ENCODE results near the gene PLXND1.
"Not testable (repeated sequence)": the region's sequence is repeated elsewhere in the genome, so short reads cannot be mapped to it uniquely, and the experiment has no call there.

PLXND1 gene

GRCh38 chr3:129520960-129521359 lies 85.5 kb downstream of the PLXND1 start:
- peak; percentile 45 for DNase-seq

DNA sequence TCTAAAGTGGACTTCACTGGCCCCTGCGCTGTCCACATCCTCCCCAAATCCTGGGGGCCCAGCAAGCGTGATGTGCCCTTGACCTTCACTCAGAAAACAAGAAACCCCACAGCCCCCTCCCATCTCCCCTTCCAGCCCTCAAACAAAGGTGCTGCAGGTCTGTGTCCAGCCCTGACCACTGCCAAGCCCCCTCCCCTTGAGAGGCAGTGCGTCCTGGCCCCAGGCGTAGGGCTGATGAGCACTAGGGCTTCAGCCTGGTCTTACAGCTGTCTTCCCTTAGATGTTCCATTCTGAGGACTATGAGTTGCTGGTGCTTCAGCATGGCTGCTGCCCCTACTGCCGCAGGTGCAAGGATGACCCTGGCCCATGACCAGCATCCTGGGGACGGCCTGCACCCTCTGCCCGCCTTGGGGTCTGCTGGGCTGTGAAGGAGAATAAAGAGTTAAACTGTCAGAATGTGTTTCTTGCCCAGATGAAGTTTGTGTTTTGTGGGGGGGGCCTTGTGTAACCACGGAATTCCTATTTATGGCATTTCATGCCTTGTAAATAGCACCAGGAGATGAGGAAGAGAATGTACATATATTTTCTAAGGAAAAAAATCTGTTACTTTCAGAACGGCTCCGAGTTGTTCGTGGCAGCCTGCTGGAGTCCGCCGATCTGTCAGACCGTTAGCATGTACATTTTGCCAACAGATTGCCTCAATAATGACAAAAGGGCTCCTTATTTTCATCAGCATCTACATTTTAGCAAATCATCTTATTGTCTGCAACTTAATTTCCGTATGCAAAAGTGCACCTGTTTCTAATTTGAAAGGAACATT lies 86.4 kb downstream of the PLXND1 start:
- DNase-seq, result no peak

GRCh38 chr3:129519449-129519848 lies 87.0 kb downstream of the PLXND1 start:
- no peak for DNase-seq

GRCh38 chr3:129518581-129518980 lies 87.9 kb downstream of the PLXND1 start:
- no peak for DNase-seq

- no peak for DNase-seq
These were observed 88.4 kb downstream of the PLXND1 start for GRCh38 chr3:129518038-129518561.

GRCh38 chr3:129517516-129517915 lies 89.0 kb downstream of the PLXND1 start:
- no peak for DNase-seq

- DNase-seq, result not testable (repeated sequence)
These were observed 90.5 kb downstream of the PLXND1 start for GRCh38 chr3:129515821-129516432.

- DNase-seq, result not testable (repeated sequence)
These were observed 91.2 kb downstream of the PLXND1 start for GRCh38 chr3:129515108-129515820.

DNA sequence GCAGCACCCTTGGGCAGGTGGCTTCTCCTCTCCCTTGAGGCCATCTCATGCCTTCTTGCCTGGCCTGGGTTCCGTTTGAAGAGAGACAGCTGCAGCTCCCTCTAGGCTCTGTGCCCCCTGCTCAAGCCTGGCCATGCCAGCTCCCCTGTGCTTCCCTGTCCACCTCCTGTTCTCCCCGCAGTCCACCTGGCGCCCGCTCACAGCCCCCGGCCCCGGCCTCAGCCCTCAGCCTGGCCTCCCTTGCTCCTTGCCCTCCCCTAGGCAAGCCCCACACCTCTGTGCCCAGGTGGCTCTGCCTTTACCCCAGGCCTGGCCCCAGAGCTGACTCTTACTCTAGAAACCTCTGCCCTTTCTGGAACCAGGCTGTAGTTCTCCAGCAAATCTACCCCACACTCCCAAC lies 91.9 kb downstream of the PLXND1 start:
- no peak for DNase-seq

DNA sequence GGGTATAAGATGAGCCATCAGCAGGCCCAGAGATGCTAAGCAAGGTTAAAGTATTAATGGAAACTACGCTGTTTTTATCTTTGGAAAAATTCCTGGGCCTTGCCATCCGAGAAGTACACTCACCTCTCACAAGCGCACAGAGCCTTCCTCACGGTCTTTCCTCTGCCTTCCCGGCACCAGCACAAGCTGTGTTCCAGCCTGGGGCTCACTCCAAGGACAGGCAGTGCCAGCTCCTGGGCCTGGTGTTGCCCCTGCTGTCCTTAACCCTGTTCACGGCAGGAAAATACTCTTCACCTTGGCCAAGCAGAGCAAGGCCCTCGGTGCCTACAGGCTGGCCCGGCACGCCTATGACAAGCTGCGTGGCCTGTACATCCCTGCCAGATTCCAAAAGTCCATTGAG lies 92.4 kb downstream of the PLXND1 start:
- no peak for DNase-seq

DNA sequence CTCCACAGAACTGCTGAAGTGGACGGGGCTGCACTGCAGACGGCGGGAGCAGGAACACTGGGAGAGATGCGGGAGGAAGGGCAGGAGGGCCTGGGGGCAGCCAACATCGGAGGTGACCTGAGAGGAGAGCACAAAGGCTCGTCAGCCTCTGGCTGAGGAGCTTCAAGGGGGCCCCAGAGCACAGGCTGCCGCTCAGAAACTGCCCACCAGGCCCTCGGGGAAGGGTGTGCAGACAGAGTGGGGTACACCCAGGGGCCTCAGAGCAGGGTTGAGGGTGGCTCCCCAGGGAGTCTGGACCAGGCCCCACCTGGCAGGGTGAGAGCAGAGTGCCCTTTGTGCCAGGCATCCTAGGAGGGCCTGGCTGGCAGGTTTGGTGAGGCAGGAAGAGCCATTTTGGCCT lies 92.8 kb downstream of the PLXND1 start:
- no peak for DNase-seq

- DNase-seq, result no peak
These were observed 93.9 kb downstream of the PLXND1 start for GRCh38 chr3:129512595-129512994.

DNA sequence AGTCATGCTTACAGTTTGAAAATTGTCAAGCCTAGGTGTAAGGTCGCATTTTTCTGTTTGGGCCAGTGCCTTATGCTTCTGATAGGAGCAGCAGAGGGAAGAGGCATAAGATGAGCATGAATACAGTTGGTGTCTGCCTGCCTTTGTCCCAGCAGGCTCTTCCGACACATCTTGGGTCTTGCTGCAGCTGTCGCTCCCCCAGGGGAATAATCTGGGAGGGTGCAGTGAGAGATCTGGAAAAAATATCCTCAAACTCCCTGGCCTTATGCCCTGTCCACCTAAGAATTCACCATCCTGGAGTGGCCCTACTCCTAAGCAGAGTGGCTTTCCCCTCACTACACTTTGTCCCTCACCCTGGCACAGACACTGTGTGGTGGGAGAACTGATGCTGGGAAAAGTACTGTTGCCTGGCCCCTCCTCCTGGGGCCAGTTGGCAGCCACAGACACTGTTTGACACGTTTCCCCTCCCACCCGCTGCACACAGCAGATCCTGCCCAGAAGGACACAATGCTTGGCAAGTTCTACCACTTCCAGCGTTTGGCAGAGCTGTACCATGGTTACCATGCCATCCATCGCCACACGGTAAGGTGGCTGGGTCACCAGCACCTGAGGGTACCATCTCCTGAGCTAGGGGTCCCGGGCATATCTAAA lies 99.2 kb downstream of the PLXND1 start:
- DNase-seq, result peak; percentile 86

DNA sequence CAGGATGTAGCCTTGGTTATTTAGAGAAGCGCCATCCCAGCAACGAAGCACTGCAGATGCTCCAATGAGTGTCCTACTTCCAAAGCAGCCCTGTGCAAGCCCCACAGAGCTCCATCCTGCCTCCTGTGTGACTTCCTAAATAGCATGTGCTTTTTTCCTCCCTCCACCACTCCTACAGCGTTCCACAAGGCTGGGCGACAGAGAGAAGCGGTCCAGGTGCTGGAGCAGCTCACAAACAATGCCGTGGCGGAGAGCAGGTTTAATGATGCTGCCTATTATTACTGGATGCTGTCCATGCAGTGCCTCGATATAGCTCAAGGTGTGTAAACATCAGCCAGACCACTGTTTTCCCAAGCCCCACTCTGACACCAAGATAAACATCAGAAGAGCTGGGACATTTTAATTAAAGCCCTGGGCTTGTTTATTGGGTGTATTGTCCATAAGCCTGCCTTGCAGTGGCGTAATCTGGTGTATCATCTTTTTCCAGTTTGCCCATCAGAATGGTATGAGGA lies 100.2 kb downstream of the PLXND1 start:
- DNase-seq, result peak; percentile 47

DNA sequence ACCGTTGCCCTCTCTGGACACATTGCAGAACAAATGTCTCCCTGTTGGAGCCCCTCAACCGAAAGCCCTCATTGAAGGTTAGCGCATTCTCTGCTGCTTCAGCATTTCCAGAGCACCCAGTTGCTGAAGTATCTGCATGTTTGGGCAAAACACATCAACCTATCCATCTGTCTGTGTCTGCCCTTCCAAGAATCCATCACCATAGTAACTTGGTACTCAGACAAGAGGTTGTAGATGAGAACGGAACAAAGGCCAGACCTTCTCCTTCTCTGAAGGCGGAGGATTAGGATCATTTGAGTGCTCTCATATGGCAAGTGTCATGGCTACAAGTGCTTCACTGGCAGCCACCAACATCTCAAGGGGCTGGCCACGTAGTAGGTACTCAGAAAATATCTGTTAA lies 101.1 kb downstream of the PLXND1 start:
- DNase-seq, result peak; percentile 99
